ENCODE results near the gene ZNF764. TPM values are rescaled to one million over a fixed set of nuclear protein-coding genes. Genes with fewer than 3 reads are reported as not detected.

Gene ZNF764
- total and polyA plus RNA-seq, 9 of the 15 experiments (the other 6 are each of a cell fraction or from before 2014, with no cell fraction given): 0.69 to 10.1 (median 4.1) TPM

GRCh38 chr16:30511509-30511908, 46.7 kb downstream of the ZNF764 start (continued):
- 0 out of 2 replicates have a peak, but pooled peaks have one; percentile 18 for TF ChIP-seq HMBOX1 (IDR thresholded peaks at IDR 0.05)
- TF ChIP-seq ZNF316 (IDR thresholded peaks at IDR 0.05): peak; percentile 82
- TF ChIP-seq FOXO4 (CRISPR knock-in tag; IDR thresholded peaks at IDR 0.05): no peak
- TF ChIP-seq ATF3 (IDR thresholded peaks at IDR 0.05): no peak
- no peak for TF ChIP-seq ATF3 (CRISPR knock-in tag; conservative IDR thresholded peaks at IDR 0.05)

GRCh38 chr16:30510376-30510938, 47.7 kb downstream of the ZNF764 start:
- in situ Hi-C loops (cut with MboI): no loop called here
- FAIRE-seq (no peak), ATAC-seq (no peak; the same call in 1 of the 3 replicates), DNase-seq (ENCODE audit: extremely low read depth in 1 of 4, low spot score in 3 of 4) (no peak)
- Histone ChIP-seq H4K20me1 (replicated peaks; ENCODE audit: control insufficient read depth, insufficient read depth, low read length) (no peaks in the 10 kb centered on the region), H3K4me2 (ENCODE audit: insufficient read depth, low read length) (no peak overlapping the region), H3K79me2 (ENCODE audit: control insufficient read depth, insufficient read depth, low read length) (no peaks in the 10 kb centered on the region), H3K4me3 (no peak overlapping the region), H3K9me1 (ENCODE audit: control insufficient read depth, insufficient read depth, low read length) (peaks cover 2% of the 10 kb centered on the region), H3K9me3 (replicated peaks; ENCODE audit: control insufficient read depth, insufficient read depth, low read depth, low read length) (no peaks in the 10 kb centered on the region), H3K4me1 (replicated peaks in 1 of 2; ENCODE audit: control insufficient read depth in 2 of 2, insufficient read depth in 2 of 2, low read length in 2 of 2) (no peaks in the 10 kb centered on the region; a peak in 2 of 5 replicates), H3K9ac (ENCODE audit: insufficient read depth in 1 of 2, low read depth in 2 of 2, low read length in 2 of 2) (no peak overlapping the region), H3K27ac (ENCODE audit: extremely low read depth, low read depth, low read length) (no peak overlapping the region), H3K27me3 (ENCODE audit: control insufficient read depth in 2 of 2, insufficient read depth in 2 of 2, low read length in 2 of 2) (no peaks in the 10 kb centered on the region), H2AFZ (ENCODE audit: low read depth, low read length) (no peak overlapping the region), H3K36me3 (ENCODE audit: control insufficient read depth, insufficient read depth, low read length) (no peaks in the 10 kb centered on the region)
- ChIA-PET POLR2A (interaction anchor here (0.6 to 1.9 kb wide), 9 partner anchors 8 to 52 kb away, joined by 3 to 5 read pairs (median 4); no protein-coding TSS in a partner anchor), CTCF (ENCODE audit: low intra/inter-chr PET ratio) (no interaction called here)
- TF ChIP-seq RBM25 (IDR thresholded peaks at IDR 0.05; ENCODE audit: low read depth, low read length, severe bottlenecking) (peak; percentile 31), RBM14 (IDR thresholded peaks at IDR 0.05; ENCODE audit: borderline replicate concordance, insufficient read depth, low read depth, low read length) (no peak), POLR2AphosphoS2 (IDR thresholded peaks at IDR 0.05; ENCODE audit: low read length) (no peak), NCOA4 (IDR thresholded peaks at IDR 0.05; ENCODE audit: partially characterized antibody) (no peak), TCF7L2 (IDR thresholded peaks at IDR 0.05; ENCODE audit: low read depth, low read length) (no peak), CGGBP1 (CRISPR knock-in tag; IDR thresholded peaks at IDR 0.05) (no peak), IRF2 (CRISPR knock-in tag; IDR thresholded peaks at IDR 0.05) (no peak), EHMT2 (IDR thresholded peaks at IDR 0.05) (no peak), ZBTB5 (IDR thresholded peaks at IDR 0.05) (no peak)
- WGBS (ENCODE audit: insufficient coverage, low coverage, missing lambda C conversion rate): 24% methylated on average over 4 of the region's 4 CpGs
- BruUV-seq (replicated peaks): no TSS peak
- intact Hi-C loops (cut with micrococcal nuclease): no loop called here

Data from K562 (cell line).